SK-N-SH (cell line): ENCODE results near the gene CMBL. TPM values are rescaled to one million over a fixed set of nuclear protein-coding genes. Genes with fewer than 3 reads are reported as not detected.

ENCODE experiments used
- CTCF ChIA-PET: fragments of 300-600, 350-600 bp; formaldehyde crosslinking; extraction: SDS; loops from one replicate; lab custom pipeline; 2021; lab: Yijun Ruan, JAX
- POLR2A ChIA-PET: fragments of 350-600 bp; sonication (Branson Sonifier 250); formaldehyde crosslinking; extraction: SDS; loops from one replicate; lab custom pipeline; 2020; ENCODE audit warnings: antibody characterized with exemption, inconsistent platforms; lab: Yijun Ruan, JAX
- DNase-seq: peaks from one replicate; pipeline ENCODE4 v3.0.0; 2012
- H2AFZ ChIP-seq: fragments of 200-600 bp; sonication (generic); 2 replicates; pipeline ENCODE4 v1.8.1; 2016; ENCODE audit warnings: antibody characterized with exemption, mild to moderate bottlenecking, low read depth
- H3F3A ChIP-seq: fragments of 200-600 bp; sonication (generic); replicated peaks from 2 replicates; pipeline ENCODE3; 2016; ENCODE audit warnings: antibody characterized with exemption, mild to moderate bottlenecking; ENCODE audit not compliant: insufficient read depth
- H3K27ac ChIP-seq, 2 experiments: fragments of 200-500 bp in 1 of 2; fragments of 200-600 bp in 1 of 2; sonication (Bioruptor generic) in 1 of 2; sonication (generic), shearing (Covaris generic) in 1 of 2; 2 replicates each; pipeline versions ENCODE4 v1.5.1 to v1.6.1; 2014 to 2016; ENCODE audit warnings: low read depth in 2 of 2, inconsistent platforms in 1 of 2, low read length in 1 of 2, mild to moderate bottlenecking in 1 of 2, mixed read lengths in 1 of 2
- H3K27me3 ChIP-seq: fragments of 200-600 bp; sonication (generic), shearing (Covaris generic); 2 replicates; pipeline ENCODE4 v1.6.1; 2016; ENCODE audit warnings: mixed run types; ENCODE audit not compliant: insufficient read depth
- H3K36me3 ChIP-seq, 2 experiments: fragments of 200-500 bp in 1 of 2; fragments of 200-600 bp in 1 of 2; sonication (Bioruptor generic) in 1 of 2; sonication (generic) in 1 of 2; replicated peaks in 1 of 2; 2 replicates each; pipeline versions ENCODE3 to v1.5.1; 2014 to 2016; ENCODE audit warnings: low read length in 1 of 2, mild to moderate bottlenecking in 1 of 2; ENCODE audit not compliant: insufficient read depth in 2 of 2, control insufficient read depth in 1 of 2
- H3K4me1 ChIP-seq, 2 experiments: fragments of 200-500 bp in 1 of 2; fragments of 200-600 bp in 1 of 2; sonication (Bioruptor generic) in 1 of 2; sonication (generic), shearing (Covaris generic) in 1 of 2; 2 replicates each; pipeline versions ENCODE4 v1.5.1 to v1.6.1; 2014 to 2016; ENCODE audit warnings: low read depth in 1 of 2, low read length in 1 of 2, mixed run types in 1 of 2; ENCODE audit not compliant: insufficient read depth in 2 of 2, control insufficient read depth in 1 of 2
- H3K4me2 ChIP-seq: fragments of 200-600 bp; sonication (generic), shearing (Covaris generic); 2 replicates; pipeline ENCODE4 v1.6.1; 2017; ENCODE audit warnings: mixed run types
- H3K4me3 ChIP-seq, 2 experiments: fragments of 200-500 bp in 1 of 2; fragments of 200-600 bp in 1 of 2; sonication (Bioruptor generic) in 1 of 2; sonication (generic), shearing (Covaris generic) in 1 of 2; 2 replicates each; pipeline versions ENCODE4 v1.5.1 to v1.8.1; 2014 to 2016; ENCODE audit warnings: low read depth in 2 of 2, inconsistent platforms in 1 of 2, low read length in 1 of 2, mild to moderate bottlenecking in 1 of 2, mixed read lengths in 1 of 2, moderate library complexity in 1 of 2
- H3K79me2 ChIP-seq: fragments of 200-600 bp; sonication (generic); 2 replicates; pipeline ENCODE4 v1.8.1; 2017; ENCODE audit warnings: mild to moderate bottlenecking; ENCODE audit not compliant: insufficient read depth
- H3K9ac ChIP-seq: fragments of 200-600 bp; sonication (generic); 2 replicates; pipeline ENCODE4 v1.6.1; 2017; ENCODE audit warnings: mixed run types
- H3K9me2 ChIP-seq: fragments of 200-600 bp; sonication (generic); 2 replicates; pipeline ENCODE4 v1.6.1; 2017; ENCODE audit warnings: mixed run types
- H3K9me3 ChIP-seq: fragments of 200-600 bp; sonication (generic); 2 replicates; pipeline ENCODE4 v1.6.1; 2017; ENCODE audit warnings: mixed run types, mild to moderate bottlenecking, moderate library complexity
- H4K20me1 ChIP-seq: fragments of 200-600 bp; sonication (generic); 2 replicates; pipeline ENCODE4 v1.6.1; 2017; ENCODE audit warnings: mild to moderate bottlenecking, mixed run types; ENCODE audit not compliant: insufficient read depth
- CHD2 ChIP-seq: fragments of 150-350 bp; IDR thresholded peaks from 2 replicates; pipeline ENCODE4 v1.6.1; 2018; ENCODE audit warnings: low read length; ENCODE audit not compliant: partially characterized antibody
- EZH2phosphoT487 ChIP-seq: fragments of 200-600 bp; sonication (generic); IDR thresholded peaks from 2 replicates; pipeline ENCODE4 v1.6.1; 2017; ENCODE audit warnings: low read depth, mixed run types, mild to moderate bottlenecking, antibody characterized with exemption, moderate library complexity, borderline replicate concordance
- FOSL2 ChIP-seq: IDR thresholded peaks from 2 replicates; pipeline ENCODE4 v1.4.0; 2012; ENCODE audit warnings: low read depth, mild to moderate bottlenecking, moderate library complexity, borderline replicate concordance
- FOXM1 ChIP-seq: IDR thresholded peaks from 2 replicates; pipeline ENCODE4 v1.4.0; 2012; ENCODE audit warnings: low read depth, mild to moderate bottlenecking
- GABPA ChIP-seq: IDR thresholded peaks from 2 replicates; pipeline ENCODE4 v1.4.0; 2012; ENCODE audit warnings: low read depth, mild to moderate bottlenecking
- JUND ChIP-seq: IDR thresholded peaks from 2 replicates; pipeline ENCODE4 v1.4.0; 2012
- MXI1 ChIP-seq: IDR thresholded peaks from 2 replicates; pipeline ENCODE4 v1.6.1; 2012; ENCODE audit warnings: mild to moderate bottlenecking, low read depth, low read length, improper control_type of control experiment
- NFIC ChIP-seq: IDR thresholded peaks from 2 replicates; pipeline ENCODE4 v1.4.0; 2012; ENCODE audit warnings: borderline replicate concordance
- NRF1 ChIP-seq: IDR thresholded peaks from 2 replicates; pipeline ENCODE4 v1.6.1; 2012; ENCODE audit warnings: low read depth, mild to moderate bottlenecking, low read length
- RXRA ChIP-seq: IDR thresholded peaks from 2 replicates; pipeline ENCODE4 v1.4.0; 2012; ENCODE audit warnings: low read depth, mild to moderate bottlenecking, borderline replicate concordance
- TEAD4 ChIP-seq: IDR thresholded peaks from 2 replicates; pipeline ENCODE4 v1.4.0; 2012; ENCODE audit warnings: mild to moderate bottlenecking, borderline replicate concordance; ENCODE audit not compliant: insufficient read depth
- WGBS: methylation state at CpG from one replicate; pipeline ENCODE4 v1.1.6; 2017; ENCODE audit warnings: low lambda C conversion rate; 5-methylcytosine and 5-hydroxymethylcytosine counted together
- polyA plus RNA-seq, 3 experiments: library from polyadenylated mRNA; depleted of rRNA; stranded (reverse); fragments of >200 nt; gene quantifications; 2 replicates each; pipeline ENCODE4 v1.2.3, GENCODE V29; 2012
- TF ChIP-seq, protein P1 (sequence below): fragments of 150-350 bp; IDR thresholded peaks from 2 replicates; pipeline ENCODE4 v1.6.1; 2017; ENCODE audit warnings: antibody characterized with exemption, low read length, low read depth, borderline replicate concordance
- TF ChIP-seq, protein P2 (sequence below): fragments of 200-600 bp; sonication (generic); IDR thresholded peaks from 2 replicates; pipeline ENCODE4 v1.6.1; 2017; ENCODE audit warnings: antibody characterized with exemption, mild to moderate bottlenecking, moderate library complexity
- TF ChIP-seq, protein P3 (sequence below): fragments of 150-350 bp; IDR thresholded peaks from 2 replicates; pipeline ENCODE4 v1.6.1; 2016; ENCODE audit warnings: mild to moderate bottlenecking, low read depth, low read length
- TF ChIP-seq, protein P4 (sequence below): IDR thresholded peaks from 2 replicates; pipeline ENCODE4 v1.4.0; 2012; ENCODE audit warnings: low read depth
- TF ChIP-seq, protein P5 (sequence below): IDR thresholded peaks from 2 replicates; pipeline ENCODE4 v1.6.1; 2012; ENCODE audit warnings: mild to moderate bottlenecking, low read depth, low read length, moderate library complexity
- TF ChIP-seq, protein P6 (sequence below): IDR thresholded peaks from 2 replicates; pipeline ENCODE4; 2012

The CMBL gene
- polyA plus RNA-seq, 1 of the 3 experiments (the other 2 are of a cell fraction) = 61.0 TPM

DNA sequence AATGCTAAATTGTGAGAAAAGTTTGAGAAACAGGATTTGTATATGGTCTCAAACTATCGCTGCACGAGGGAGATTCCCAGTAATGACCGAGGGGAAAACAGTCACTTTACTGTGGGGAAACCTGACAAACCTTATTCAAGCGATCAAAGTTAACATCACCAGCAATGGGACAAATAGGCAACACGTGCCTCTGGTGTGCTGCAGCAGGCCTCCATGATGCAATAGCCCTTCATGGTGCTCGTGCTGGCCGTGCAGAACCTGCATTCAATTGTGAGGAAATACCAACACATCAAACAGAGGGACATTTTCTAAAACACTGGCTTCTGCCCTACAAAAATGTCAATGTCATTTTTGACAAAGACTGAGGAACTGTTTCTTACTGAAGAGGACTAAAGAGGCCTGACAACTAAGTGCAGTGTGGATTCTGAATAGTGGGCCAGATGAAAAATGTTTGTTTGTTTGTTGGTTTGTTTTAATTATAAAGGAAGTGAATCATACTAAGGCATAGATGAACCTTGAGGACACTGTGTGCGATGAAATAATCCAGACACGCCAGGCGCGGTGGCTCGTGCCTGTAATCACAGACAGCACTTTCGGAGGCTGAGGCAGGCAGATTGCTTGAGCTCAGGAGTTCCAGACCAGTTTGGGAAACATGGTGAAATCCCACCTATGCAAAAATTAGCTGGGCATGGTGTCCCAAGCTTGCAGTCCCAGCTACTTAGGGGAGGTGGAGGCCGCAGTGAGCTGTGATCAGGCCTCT is 28.2 kb upstream of the CMBL start:
- Histone ChIP-seq H3K79me2 (no peaks in the 10 kb centered on the region), H3K4me1 (peaks cover 0 to 27% of the 10 kb centered on the region in 2 experiments; a peak in 1 of 4 replicates), H3K4me2 (no peak overlapping the region), H3K4me3 (no peak overlapping the region), H3K9me2 (no peaks in the 10 kb centered on the region), H3K36me3 (no peaks in the 10 kb centered on the region), H3K27ac (no peak overlapping the region), H2AFZ (no peak overlapping the region), H3K27me3 (no peaks in the 10 kb centered on the region), H3K9ac (no peak overlapping the region), H3F3A (no peaks in the 10 kb centered on the region), H4K20me1 (no peaks in the 10 kb centered on the region), H3K9me3 (no peaks in the 10 kb centered on the region)
- ChIA-PET CTCF (no interaction called here), POLR2A (no interaction called here)
- 93% methylated on average over 14 of the region's 14 CpGs for WGBS
- TF ChIP-seq, protein P1, sequence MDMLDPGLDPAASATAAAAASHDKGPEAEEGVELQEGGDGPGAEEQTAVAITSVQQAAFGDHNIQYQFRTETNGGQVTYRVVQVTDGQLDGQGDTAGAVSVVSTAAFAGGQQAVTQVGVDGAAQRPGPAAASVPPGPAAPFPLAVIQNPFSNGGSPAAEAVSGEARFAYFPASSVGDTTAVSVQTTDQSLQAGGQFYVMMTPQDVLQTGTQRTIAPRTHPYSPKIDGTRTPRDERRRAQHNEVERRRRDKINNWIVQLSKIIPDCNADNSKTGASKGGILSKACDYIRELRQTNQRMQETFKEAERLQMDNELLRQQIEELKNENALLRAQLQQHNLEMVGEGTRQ = no peak
- TF ChIP-seq, protein P2, sequence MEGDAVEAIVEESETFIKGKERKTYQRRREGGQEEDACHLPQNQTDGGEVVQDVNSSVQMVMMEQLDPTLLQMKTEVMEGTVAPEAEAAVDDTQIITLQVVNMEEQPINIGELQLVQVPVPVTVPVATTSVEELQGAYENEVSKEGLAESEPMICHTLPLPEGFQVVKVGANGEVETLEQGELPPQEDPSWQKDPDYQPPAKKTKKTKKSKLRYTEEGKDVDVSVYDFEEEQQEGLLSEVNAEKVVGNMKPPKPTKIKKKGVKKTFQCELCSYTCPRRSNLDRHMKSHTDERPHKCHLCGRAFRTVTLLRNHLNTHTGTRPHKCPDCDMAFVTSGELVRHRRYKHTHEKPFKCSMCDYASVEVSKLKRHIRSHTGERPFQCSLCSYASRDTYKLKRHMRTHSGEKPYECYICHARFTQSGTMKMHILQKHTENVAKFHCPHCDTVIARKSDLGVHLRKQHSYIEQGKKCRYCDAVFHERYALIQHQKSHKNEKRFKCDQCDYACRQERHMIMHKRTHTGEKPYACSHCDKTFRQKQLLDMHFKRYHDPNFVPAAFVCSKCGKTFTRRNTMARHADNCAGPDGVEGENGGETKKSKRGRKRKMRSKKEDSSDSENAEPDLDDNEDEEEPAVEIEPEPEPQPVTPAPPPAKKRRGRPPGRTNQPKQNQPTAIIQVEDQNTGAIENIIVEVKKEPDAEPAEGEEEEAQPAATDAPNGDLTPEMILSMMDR = no peak
- TF ChIP-seq GABPA (no peak), JUND (no peak), MXI1 (no peak), CHD2 (no peak), NRF1 (no peak), TEAD4 (no peak)
- no peak for DNase-seq

DNA sequence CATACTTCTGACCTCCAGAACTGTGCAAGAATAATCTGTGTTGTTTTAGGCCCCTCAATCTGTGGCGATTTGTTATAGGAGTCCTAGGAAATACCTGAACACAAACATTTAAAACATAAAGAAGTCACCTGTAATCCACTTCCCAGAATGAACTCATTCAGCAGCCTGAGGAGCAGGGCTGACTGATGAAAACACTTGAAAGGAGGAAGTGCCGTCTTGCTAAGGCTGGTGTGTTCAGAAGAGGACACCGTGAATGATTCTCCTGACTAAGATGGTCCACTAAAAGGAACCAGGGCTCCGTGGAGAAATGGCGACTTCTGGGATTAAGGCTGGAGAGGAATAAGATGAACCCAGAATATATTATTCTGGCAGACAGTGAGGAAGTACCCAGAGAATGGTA is 27.1 kb upstream of the CMBL start:
- H3K27me3 ChIP-seq = no peaks in the 10 kb centered on the region
- no peak overlapping the region for H3K9ac ChIP-seq
- no peaks in the 10 kb centered on the region for H3K36me3 ChIP-seq
- no peaks in the 10 kb centered on the region for H4K20me1 ChIP-seq
- no peak overlapping the region for H3K27ac ChIP-seq
- 93% methylated on average over 5 of the region's 5 CpGs for WGBS
- no peaks in the 10 kb centered on the region for H3K9me2 ChIP-seq
- no peaks in the 10 kb centered on the region for H3F3A ChIP-seq
- ChIA-PET POLR2A (interaction anchor here (0.6 kb wide), 1 partner anchor 18 kb away, joined by 5 read pairs; no protein-coding TSS in a partner anchor), CTCF (interaction anchor here (1.2 kb wide), 1 partner anchor 51 kb away, joined by 6 read pairs; no protein-coding TSS in a partner anchor)
- no peak overlapping the region for H3K4me2 ChIP-seq
- H2AFZ ChIP-seq = no peak overlapping the region
- no peaks in the 10 kb centered on the region for H3K9me3 ChIP-seq
- DNase-seq = no peak
- H3K4me1 ChIP-seq = peaks cover 0 to 35% of the 10 kb centered on the region in 2 experiments; a peak in 3 of 4 replicates
- no peak overlapping the region for H3K4me3 ChIP-seq
- H3K79me2 ChIP-seq = no peaks in the 10 kb centered on the region
- no peak for TF ChIP-seq TEAD4
- no peak for TF ChIP-seq MXI1
- no peak for TF ChIP-seq NFIC
- TF ChIP-seq GABPA = no peak
- no peak for TF ChIP-seq EZH2phosphoT487
- TF ChIP-seq, protein P3, sequence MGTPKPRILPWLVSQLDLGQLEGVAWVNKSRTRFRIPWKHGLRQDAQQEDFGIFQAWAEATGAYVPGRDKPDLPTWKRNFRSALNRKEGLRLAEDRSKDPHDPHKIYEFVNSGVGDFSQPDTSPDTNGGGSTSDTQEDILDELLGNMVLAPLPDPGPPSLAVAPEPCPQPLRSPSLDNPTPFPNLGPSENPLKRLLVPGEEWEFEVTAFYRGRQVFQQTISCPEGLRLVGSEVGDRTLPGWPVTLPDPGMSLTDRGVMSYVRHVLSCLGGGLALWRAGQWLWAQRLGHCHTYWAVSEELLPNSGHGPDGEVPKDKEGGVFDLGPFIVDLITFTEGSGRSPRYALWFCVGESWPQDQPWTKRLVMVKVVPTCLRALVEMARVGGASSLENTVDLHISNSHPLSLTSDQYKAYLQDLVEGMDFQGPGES = no peak
- no peak for TF ChIP-seq FOXM1
- TF ChIP-seq, protein P4, sequence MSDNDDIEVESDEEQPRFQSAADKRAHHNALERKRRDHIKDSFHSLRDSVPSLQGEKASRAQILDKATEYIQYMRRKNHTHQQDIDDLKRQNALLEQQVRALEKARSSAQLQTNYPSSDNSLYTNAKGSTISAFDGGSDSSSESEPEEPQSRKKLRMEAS = no peak
- TF ChIP-seq, protein P5, sequence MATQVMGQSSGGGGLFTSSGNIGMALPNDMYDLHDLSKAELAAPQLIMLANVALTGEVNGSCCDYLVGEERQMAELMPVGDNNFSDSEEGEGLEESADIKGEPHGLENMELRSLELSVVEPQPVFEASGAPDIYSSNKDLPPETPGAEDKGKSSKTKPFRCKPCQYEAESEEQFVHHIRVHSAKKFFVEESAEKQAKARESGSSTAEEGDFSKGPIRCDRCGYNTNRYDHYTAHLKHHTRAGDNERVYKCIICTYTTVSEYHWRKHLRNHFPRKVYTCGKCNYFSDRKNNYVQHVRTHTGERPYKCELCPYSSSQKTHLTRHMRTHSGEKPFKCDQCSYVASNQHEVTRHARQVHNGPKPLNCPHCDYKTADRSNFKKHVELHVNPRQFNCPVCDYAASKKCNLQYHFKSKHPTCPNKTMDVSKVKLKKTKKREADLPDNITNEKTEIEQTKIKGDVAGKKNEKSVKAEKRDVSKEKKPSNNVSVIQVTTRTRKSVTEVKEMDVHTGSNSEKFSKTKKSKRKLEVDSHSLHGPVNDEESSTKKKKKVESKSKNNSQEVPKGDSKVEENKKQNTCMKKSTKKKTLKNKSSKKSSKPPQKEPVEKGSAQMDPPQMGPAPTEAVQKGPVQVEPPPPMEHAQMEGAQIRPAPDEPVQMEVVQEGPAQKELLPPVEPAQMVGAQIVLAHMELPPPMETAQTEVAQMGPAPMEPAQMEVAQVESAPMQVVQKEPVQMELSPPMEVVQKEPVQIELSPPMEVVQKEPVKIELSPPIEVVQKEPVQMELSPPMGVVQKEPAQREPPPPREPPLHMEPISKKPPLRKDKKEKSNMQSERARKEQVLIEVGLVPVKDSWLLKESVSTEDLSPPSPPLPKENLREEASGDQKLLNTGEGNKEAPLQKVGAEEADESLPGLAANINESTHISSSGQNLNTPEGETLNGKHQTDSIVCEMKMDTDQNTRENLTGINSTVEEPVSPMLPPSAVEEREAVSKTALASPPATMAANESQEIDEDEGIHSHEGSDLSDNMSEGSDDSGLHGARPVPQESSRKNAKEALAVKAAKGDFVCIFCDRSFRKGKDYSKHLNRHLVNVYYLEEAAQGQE = no peak
- TF ChIP-seq, protein P6, sequence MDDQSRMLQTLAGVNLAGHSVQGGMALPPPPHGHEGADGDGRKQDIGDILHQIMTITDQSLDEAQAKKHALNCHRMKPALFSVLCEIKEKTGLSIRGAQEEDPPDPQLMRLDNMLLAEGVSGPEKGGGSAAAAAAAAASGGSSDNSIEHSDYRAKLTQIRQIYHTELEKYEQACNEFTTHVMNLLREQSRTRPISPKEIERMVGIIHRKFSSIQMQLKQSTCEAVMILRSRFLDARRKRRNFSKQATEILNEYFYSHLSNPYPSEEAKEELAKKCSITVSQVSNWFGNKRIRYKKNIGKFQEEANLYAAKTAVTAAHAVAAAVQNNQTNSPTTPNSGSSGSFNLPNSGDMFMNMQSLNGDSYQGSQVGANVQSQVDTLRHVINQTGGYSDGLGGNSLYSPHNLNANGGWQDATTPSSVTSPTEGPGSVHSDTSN = no peak
- no peak for TF ChIP-seq RXRA
- no peak for TF ChIP-seq FOSL2
